ACC112 (cell line): ENCODE results near the gene MARK1.

Experiments used
- H2AFZ ChIP-seq: fragments of 200-600 bp; sonication (generic); one replicate; pipeline ENCODE4 v1.6.0; 2017; ENCODE audit warnings: antibody characterized with exemption, low read length; ENCODE audit not compliant: unreplicated experiment
- H3K27ac ChIP-seq: fragments of 200-600 bp; sonication (generic); 2 replicates; pipeline ENCODE4 v1.5.1; 2014; ENCODE audit warnings: low read depth, mild to moderate bottlenecking, antibody characterized with exemption, low read length, moderate library complexity
- H3K27me3 ChIP-seq: fragments of 200-600 bp; sonication (generic); 2 replicates; pipeline ENCODE4 v1.6.1; 2014; ENCODE audit warnings: mild to moderate bottlenecking, antibody characterized with exemption, low read length, moderate library complexity, mixed read lengths; ENCODE audit not compliant: insufficient read depth
- H3K36me3 ChIP-seq: fragments of 200-600 bp; sonication (generic); 2 replicates; pipeline ENCODE4 v1.6.1; 2016; ENCODE audit warnings: mild to moderate bottlenecking, antibody characterized with exemption, low read length, moderate library complexity, mixed read lengths; ENCODE audit not compliant: insufficient read depth
- H3K4me1 ChIP-seq: fragments of 200-600 bp; sonication (generic); one replicate; pipeline ENCODE4 v1.6.1; 2016; ENCODE audit warnings: low read length, mixed read lengths; ENCODE audit not compliant: insufficient read depth, unreplicated experiment, control insufficient read depth
- H3K4me3 ChIP-seq: fragments of 200-600 bp; sonication (generic); 2 replicates; pipeline ENCODE4 v1.5.1; 2014; ENCODE audit warnings: mild to moderate bottlenecking, low read depth, low read length
- H3K79me2 ChIP-seq: fragments of 200-600 bp; sonication (generic); one replicate; pipeline ENCODE4 v1.6.0; 2016; ENCODE audit warnings: low read length; ENCODE audit not compliant: control insufficient read depth, unreplicated experiment, insufficient read depth

The MARK1 gene

GRCh38 chr1:220565670-220566069, 37.7 kb downstream of the MARK1 start:
- Histone ChIP-seq H3K4me3 (no peak overlapping the region), H3K27me3 (peaks cover 18% of the 10 kb centered on the region; the same call in 1 of the 2 replicates), H3K36me3 (no peaks in the 10 kb centered on the region), H3K79me2 (no peaks in the 10 kb centered on the region), H3K27ac (no peak overlapping the region), H3K4me1 (no peaks in the 10 kb centered on the region), H2AFZ (no peak overlapping the region)

GRCh38 chr1:220566869-220567268, 38.9 kb downstream of the MARK1 start:
- H3K36me3 ChIP-seq, result no peaks in the 10 kb centered on the region
- H3K27ac ChIP-seq, result no peak overlapping the region
- H3K79me2 ChIP-seq, result no peaks in the 10 kb centered on the region
- H2AFZ ChIP-seq, result no peak overlapping the region
- H3K4me3 ChIP-seq, result no peak overlapping the region
- H3K27me3 ChIP-seq, result peaks cover 19% of the 10 kb centered on the region; the same call in 1 of the 2 replicates
- H3K4me1 ChIP-seq, result no peaks in the 10 kb centered on the region

- Histone ChIP-seq H3K36me3 (no peaks in the 10 kb centered on the region), H3K79me2 (no peaks in the 10 kb centered on the region), H3K4me1 (no peaks in the 10 kb centered on the region), H2AFZ (no peak overlapping the region), H3K27me3 (peaks cover 15% of the 10 kb centered on the region; the same call in 1 of the 2 replicates), H3K27ac (no peak overlapping the region), H3K4me3 (no peak overlapping the region)
These were observed 44.5 kb downstream of the MARK1 start for GRCh38 chr1:220572416-220572815.

GRCh38 chr1:220573836-220574235, 45.9 kb downstream of the MARK1 start:
- no peaks in the 10 kb centered on the region for H3K79me2 ChIP-seq
- no peak overlapping the region for H3K4me3 ChIP-seq
- H3K27ac ChIP-seq, result no peak overlapping the region
- no peak overlapping the region for H2AFZ ChIP-seq
- H3K4me1 ChIP-seq, result no peaks in the 10 kb centered on the region
- peaks cover 11% of the 10 kb centered on the region; the same call in 1 of the 2 replicates for H3K27me3 ChIP-seq
- no peaks in the 10 kb centered on the region for H3K36me3 ChIP-seq

GRCh38 chr1:220575718-220576497, 48.0 kb downstream of the MARK1 start:
- no peak overlapping the region for H3K4me3 ChIP-seq
- no peak overlapping the region for H3K27ac ChIP-seq
- H3K36me3 ChIP-seq, result no peaks in the 10 kb centered on the region
- H3K79me2 ChIP-seq, result no peaks in the 10 kb centered on the region
- H3K27me3 ChIP-seq, result no peaks in the 10 kb centered on the region
- no peaks in the 10 kb centered on the region for H3K4me1 ChIP-seq
- H2AFZ ChIP-seq, result no peak overlapping the region

GRCh38 chr1:220577926-220578325, 50.0 kb downstream of the MARK1 start:
- no peak overlapping the region for H2AFZ ChIP-seq
- H3K27ac ChIP-seq, result no peak overlapping the region
- H3K4me3 ChIP-seq, result no peak overlapping the region
- H3K36me3 ChIP-seq, result no peaks in the 10 kb centered on the region
- no peaks in the 10 kb centered on the region for H3K27me3 ChIP-seq
- no peaks in the 10 kb centered on the region for H3K79me2 ChIP-seq
- H3K4me1 ChIP-seq, result no peaks in the 10 kb centered on the region

- no peaks in the 10 kb centered on the region for H3K27me3 ChIP-seq
- H3K79me2 ChIP-seq, result no peaks in the 10 kb centered on the region
- H3K4me1 ChIP-seq, result no peaks in the 10 kb centered on the region
- no peaks in the 10 kb centered on the region for H3K36me3 ChIP-seq
- H3K4me3 ChIP-seq, result no peak overlapping the region
- no peak overlapping the region for H2AFZ ChIP-seq
- H3K27ac ChIP-seq, result no peak overlapping the region
These were observed 51.4 kb downstream of the MARK1 start for GRCh38 chr1:220579317-220579716.

GRCh38 chr1:220592714-220593113, 64.8 kb downstream of the MARK1 start:
- no peaks in the 10 kb centered on the region for H3K36me3 ChIP-seq
- no peak overlapping the region for H3K4me3 ChIP-seq
- H3K27me3 ChIP-seq, result 0 out of 2 replicates have a peak, but pooled peaks cover 3% of the 10 kb centered on the region
- H2AFZ ChIP-seq, result no peak overlapping the region
- no peaks in the 10 kb centered on the region for H3K4me1 ChIP-seq
- H3K79me2 ChIP-seq, result no peaks in the 10 kb centered on the region
- no peak overlapping the region for H3K27ac ChIP-seq

- Histone ChIP-seq H3K27ac (no peak overlapping the region), H3K27me3 (no peaks in the 10 kb centered on the region), H3K4me3 (no peak overlapping the region), H3K4me1 (no peaks in the 10 kb centered on the region), H3K79me2 (no peaks in the 10 kb centered on the region), H2AFZ (no peak overlapping the region), H3K36me3 (no peaks in the 10 kb centered on the region)
These were observed 66.4 kb downstream of the MARK1 start for GRCh38 chr1:220594356-220594755.

GRCh38 chr1:220595179-220595578, 67.2 kb downstream of the MARK1 start:
- no peak overlapping the region for H3K27ac ChIP-seq
- no peaks in the 10 kb centered on the region for H3K27me3 ChIP-seq
- no peaks in the 10 kb centered on the region for H3K79me2 ChIP-seq
- no peaks in the 10 kb centered on the region for H3K36me3 ChIP-seq
- no peak overlapping the region for H2AFZ ChIP-seq
- H3K4me3 ChIP-seq, result no peak overlapping the region
- H3K4me1 ChIP-seq, result no peaks in the 10 kb centered on the region

GRCh38 chr1:220604926-220605325, 77.0 kb downstream of the MARK1 start:
- H3K27me3 ChIP-seq, result no peaks in the 10 kb centered on the region
- no peak overlapping the region for H3K27ac ChIP-seq
- no peaks in the 10 kb centered on the region for H3K36me3 ChIP-seq
- no peaks in the 10 kb centered on the region for H3K4me1 ChIP-seq
- no peaks in the 10 kb centered on the region for H3K79me2 ChIP-seq
- no peak overlapping the region for H2AFZ ChIP-seq
- H3K4me3 ChIP-seq, result no peak overlapping the region
